Measurements from ENCODE around the gene PSMB11. TPM values are rescaled to one million over a fixed set of nuclear protein-coding genes. Genes with fewer than 3 reads are reported as not detected.

The PSMB11 gene, protein sequence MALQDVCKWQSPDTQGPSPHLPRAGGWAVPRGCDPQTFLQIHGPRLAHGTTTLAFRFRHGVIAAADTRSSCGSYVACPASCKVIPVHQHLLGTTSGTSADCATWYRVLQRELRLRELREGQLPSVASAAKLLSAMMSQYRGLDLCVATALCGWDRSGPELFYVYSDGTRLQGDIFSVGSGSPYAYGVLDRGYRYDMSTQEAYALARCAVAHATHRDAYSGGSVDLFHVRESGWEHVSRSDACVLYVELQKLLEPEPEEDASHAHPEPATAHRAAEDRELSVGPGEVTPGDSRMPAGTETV
- not detected for total RNA-seq (ENCODE audit: unreplicated experiment)
- long read RNA-seq = 0 reads

DNA sequence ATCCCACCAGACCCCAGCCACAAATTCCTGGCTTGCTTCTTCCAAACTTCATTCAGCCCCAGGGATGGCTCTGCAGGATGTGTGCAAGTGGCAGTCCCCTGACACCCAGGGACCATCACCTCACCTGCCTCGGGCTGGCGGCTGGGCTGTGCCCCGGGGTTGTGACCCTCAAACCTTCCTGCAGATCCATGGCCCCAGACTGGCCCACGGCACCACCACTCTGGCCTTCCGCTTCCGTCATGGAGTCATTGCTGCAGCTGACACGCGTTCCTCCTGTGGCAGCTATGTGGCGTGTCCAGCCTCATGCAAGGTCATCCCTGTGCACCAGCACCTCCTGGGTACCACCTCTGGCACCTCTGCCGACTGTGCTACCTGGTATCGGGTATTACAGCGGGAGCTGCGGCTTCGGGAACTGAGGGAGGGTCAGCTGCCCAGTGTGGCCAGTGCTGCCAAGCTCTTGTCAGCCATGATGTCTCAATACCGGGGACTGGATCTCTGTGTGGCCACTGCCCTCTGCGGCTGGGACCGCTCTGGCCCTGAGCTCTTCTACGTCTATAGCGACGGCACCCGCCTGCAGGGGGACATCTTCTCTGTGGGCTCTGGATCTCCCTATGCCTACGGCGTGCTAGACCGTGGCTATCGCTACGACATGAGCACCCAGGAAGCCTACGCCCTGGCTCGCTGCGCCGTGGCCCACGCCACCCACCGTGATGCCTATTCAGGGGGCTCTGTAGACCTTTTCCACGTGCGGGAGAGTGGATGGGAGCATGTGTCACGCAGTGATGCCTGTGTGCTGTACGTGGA lies at the start of gene PSMB11:
Gene PSMB11, plus strand, starts transcription at position 51 of the 804 bp plus-strand sequence. Its CDS starts 14 bp downstream, at position 65.
- Mint-ChIP-seq H3K27ac (ENCODE audit: unreplicated experiment) (no peak within 1 kb of the TSS), H3K4me3 (ENCODE audit: unreplicated experiment) (no peak within 1 kb of the TSS), H3K36me3 (ENCODE audit: low read depth, unreplicated experiment) (peaks cover 6% of the 10 kb centered on the region), H3K4me1 (ENCODE audit: unreplicated experiment) (peaks cover 38% of the 10 kb centered on the region), H3K27me3 (ENCODE audit: unreplicated experiment) (peaks cover 12% of the 10 kb centered on the region), H3K9me3 (ENCODE audit: unreplicated experiment) (no peaks in the 10 kb centered on the region)
- TF ChIP-seq, protein P1, sequence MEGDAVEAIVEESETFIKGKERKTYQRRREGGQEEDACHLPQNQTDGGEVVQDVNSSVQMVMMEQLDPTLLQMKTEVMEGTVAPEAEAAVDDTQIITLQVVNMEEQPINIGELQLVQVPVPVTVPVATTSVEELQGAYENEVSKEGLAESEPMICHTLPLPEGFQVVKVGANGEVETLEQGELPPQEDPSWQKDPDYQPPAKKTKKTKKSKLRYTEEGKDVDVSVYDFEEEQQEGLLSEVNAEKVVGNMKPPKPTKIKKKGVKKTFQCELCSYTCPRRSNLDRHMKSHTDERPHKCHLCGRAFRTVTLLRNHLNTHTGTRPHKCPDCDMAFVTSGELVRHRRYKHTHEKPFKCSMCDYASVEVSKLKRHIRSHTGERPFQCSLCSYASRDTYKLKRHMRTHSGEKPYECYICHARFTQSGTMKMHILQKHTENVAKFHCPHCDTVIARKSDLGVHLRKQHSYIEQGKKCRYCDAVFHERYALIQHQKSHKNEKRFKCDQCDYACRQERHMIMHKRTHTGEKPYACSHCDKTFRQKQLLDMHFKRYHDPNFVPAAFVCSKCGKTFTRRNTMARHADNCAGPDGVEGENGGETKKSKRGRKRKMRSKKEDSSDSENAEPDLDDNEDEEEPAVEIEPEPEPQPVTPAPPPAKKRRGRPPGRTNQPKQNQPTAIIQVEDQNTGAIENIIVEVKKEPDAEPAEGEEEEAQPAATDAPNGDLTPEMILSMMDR (IDR thresholded peaks at IDR 0.05; ENCODE audit: unreplicated experiment) = no peak
- no peak for DNase-seq (ENCODE audit: low spot score)

DNA sequence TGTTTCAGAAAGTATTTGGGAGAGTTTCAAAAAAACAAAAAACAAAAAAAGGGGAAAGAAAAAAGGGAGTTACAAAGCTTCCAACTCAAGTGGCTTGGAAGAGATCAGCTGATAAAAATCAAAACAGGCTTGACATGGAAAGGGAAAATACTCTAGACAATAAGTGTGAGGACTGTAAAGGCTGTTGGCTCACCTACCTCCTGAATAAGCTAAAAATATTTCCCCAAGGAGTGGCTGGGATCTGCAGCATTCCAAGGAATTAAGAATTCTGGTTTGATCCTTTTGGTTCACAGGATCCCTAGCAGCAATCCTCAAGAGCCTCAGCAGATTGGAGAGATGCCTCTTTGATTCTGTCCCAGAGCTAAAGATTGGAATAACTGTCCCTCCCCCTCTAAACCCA lies 48.5 kb upstream of the PSMB11 start:
- no peak overlapping the region for H3K4me3 Mint-ChIP-seq (ENCODE audit: unreplicated experiment)
- no peak for DNase-seq (ENCODE audit: low spot score)
- H3K27me3 Mint-ChIP-seq (ENCODE audit: unreplicated experiment) = peaks cover 2% of the 10 kb centered on the region
- H3K36me3 Mint-ChIP-seq (ENCODE audit: low read depth, unreplicated experiment) = no peaks in the 10 kb centered on the region
- H3K4me1 Mint-ChIP-seq (ENCODE audit: unreplicated experiment) = peaks cover 7% of the 10 kb centered on the region
- no peak overlapping the region for H3K27ac Mint-ChIP-seq (ENCODE audit: unreplicated experiment)
- no peaks in the 10 kb centered on the region for H3K9me3 Mint-ChIP-seq (ENCODE audit: unreplicated experiment)
- TF ChIP-seq, protein P1 (IDR thresholded peaks at IDR 0.05; ENCODE audit: unreplicated experiment) = no peak

DNA sequence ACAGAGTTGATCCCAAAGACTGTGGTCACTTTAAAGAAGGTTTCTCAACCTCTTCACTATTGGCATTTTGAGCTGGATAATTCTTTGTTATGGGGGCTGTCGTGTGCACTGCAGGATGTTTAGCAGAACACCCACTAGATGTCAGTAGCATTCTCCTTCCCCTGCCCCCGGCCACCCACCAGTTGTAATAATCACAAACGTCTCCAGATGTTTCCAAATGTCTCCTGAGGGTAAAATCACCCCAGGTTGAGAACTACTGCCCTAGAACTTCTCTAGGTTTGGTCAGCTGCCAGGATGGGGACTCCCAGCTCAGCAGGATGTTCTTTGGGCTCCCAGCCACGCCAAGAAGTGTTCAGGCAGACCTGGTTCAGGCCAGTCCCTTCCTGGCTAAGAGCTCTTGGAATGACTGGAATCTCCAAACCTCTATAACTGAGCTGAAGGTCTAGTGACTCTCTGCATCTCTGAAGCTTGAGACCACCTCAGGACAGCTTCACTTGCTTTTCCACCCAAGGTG lies 47.2 kb upstream of the PSMB11 start:
- H3K4me3 Mint-ChIP-seq (ENCODE audit: unreplicated experiment) = no peak overlapping the region
- TF ChIP-seq, protein P1 (IDR thresholded peaks at IDR 0.05; ENCODE audit: unreplicated experiment) = no peak

DNA sequence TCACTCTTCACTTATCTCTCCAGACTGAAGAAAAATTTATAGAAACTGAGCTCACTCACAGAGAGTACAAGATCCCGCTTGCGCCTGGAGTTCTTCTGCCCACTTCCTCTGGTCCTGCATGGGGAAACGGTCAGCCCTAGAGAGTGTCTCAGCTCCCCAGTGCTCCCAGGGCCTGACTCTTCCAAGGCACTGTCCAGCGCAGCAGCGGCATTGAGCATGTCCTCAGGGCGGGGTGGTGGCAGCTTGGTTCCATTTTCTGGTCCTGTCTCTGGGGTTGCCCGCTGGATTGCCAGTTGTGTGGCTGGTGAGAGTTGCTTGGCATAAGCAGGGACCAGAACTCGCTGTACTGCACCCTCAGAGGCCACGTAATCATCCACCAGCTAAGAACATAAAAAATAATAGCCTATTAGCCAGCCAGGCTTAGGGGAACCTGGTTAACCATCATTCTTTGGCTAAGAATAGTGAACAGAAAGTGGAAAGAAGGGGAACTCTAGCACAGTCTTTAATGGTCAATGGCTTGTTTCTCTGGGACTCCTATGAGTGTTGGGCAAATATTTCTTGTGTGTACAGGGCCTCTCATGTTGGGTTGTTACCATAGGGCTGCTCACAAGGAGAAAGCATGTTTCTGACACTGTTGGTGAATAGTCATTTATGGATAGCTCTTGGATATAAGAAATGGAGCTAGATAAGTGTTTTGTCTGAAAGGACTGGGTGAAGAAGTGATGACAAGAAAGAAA lies 46.0 kb upstream of the PSMB11 start:
- Mint-ChIP-seq H3K27ac (ENCODE audit: unreplicated experiment) (no peak overlapping the region), H3K36me3 (ENCODE audit: low read depth, unreplicated experiment) (no peaks in the 10 kb centered on the region)

More for the DNA sequence above, 47.2 kb upstream of the PSMB11 start:
- no peak for DNase-seq (ENCODE audit: low spot score)
- Mint-ChIP-seq H3K4me1 (ENCODE audit: unreplicated experiment) (peaks cover 10% of the 10 kb centered on the region), H3K36me3 (ENCODE audit: low read depth, unreplicated experiment) (no peaks in the 10 kb centered on the region), H3K27me3 (ENCODE audit: unreplicated experiment) (no peaks in the 10 kb centered on the region), H3K9me3 (ENCODE audit: unreplicated experiment) (no peaks in the 10 kb centered on the region), H3K27ac (ENCODE audit: unreplicated experiment) (peak overlapping the region; percentile 65)

More for the DNA sequence above, 46.0 kb upstream of the PSMB11 start:
- Mint-ChIP-seq H3K27me3 (ENCODE audit: unreplicated experiment) (no peaks in the 10 kb centered on the region), H3K9me3 (ENCODE audit: unreplicated experiment) (no peaks in the 10 kb centered on the region), H3K4me1 (ENCODE audit: unreplicated experiment) (peaks cover 10% of the 10 kb centered on the region), H3K4me3 (ENCODE audit: unreplicated experiment) (no peak overlapping the region)
- TF ChIP-seq, protein P1 (IDR thresholded peaks at IDR 0.05; ENCODE audit: unreplicated experiment) = no peak
- no peak for DNase-seq (ENCODE audit: low spot score)

Data from endothelial cell (in vitro differentiated cells).